Inferior parietal cortex (tissue), 1 donor: Measurements from ENCODE around the gene ITGB1.
"Not testable (repeated sequence)": the region's sequence is repeated elsewhere in the genome, so short reads cannot be mapped to it uniquely, and the experiment has no call there.

Source experiments
- DNase-seq: peaks from one replicate; pipeline ENCODE4 v3.0.0-alpha.2; 2016; ENCODE audit errors: extremely low spot score

Gene ITGB1

DNA sequence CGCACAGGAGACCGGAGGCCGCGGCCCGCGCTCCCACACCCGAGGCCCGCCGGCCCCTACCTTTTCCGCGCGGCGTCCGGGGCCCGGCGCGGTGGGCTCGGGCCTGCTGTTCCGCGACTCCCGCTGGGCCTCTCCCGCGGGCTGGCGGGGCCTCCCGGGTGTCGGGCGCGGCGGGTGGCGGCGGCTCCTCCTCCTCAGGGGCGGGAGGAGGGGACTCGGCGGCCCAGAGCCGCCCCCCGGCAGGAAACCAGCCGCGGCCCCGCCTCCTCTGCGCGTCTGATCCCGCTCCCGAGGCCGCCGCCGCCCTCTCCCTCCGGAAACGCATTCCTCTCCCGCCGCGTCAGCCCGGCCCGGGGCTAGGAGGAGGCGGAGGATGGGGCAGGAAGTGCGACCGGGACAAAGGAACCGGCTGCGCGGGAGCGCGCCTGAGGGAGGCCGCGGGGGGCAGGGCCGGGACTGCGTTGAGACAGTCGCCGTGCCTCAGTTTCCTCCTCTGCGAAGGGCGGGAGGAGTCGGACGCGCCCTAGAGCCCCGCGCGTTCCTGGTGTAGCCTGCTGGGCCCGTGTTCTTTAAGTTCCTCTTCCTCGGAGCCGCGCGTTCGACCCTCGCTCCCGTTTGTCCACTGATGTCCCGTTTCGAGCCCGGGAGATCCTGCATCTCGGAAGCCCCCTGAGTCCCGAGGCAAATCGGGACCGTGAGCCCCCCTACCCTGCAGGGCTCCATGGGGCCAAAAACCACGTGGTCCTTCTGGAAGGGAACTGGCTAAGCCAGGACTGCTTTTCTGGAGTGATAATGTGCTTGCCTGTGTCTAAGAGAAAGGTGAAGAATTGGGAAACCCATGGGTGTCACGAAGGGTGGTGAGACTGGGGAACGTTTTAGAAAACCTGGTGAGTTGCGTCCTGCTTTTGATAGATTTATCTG is at the start of gene ITGB1:
Gene ITGB1 (minus strand): TSS at position 146 of the 921 bp plus-strand sequence. CDS start 22,672 bp downstream, outside the sequence.
- peak; percentile 92 for DNase-seq

GRCh38 chr10:33006342-33006887 is 48.4 kb upstream of the ITGB1 start:
- no peak for DNase-seq

- DNase-seq, result no peak
Observed at GRCh38 chr10:33005322-33006301, 47.6 kb upstream of the ITGB1 start.

- no peak for DNase-seq
Observed at GRCh38 chr10:33001908-33002492, 44.0 kb upstream of the ITGB1 start.

GRCh38 chr10:32998060-32998581 is 40.1 kb upstream of the ITGB1 start:
- not testable (repeated sequence) for DNase-seq

GRCh38 chr10:32995751-32996150 is 37.7 kb upstream of the ITGB1 start:
- no peak for DNase-seq

DNA sequence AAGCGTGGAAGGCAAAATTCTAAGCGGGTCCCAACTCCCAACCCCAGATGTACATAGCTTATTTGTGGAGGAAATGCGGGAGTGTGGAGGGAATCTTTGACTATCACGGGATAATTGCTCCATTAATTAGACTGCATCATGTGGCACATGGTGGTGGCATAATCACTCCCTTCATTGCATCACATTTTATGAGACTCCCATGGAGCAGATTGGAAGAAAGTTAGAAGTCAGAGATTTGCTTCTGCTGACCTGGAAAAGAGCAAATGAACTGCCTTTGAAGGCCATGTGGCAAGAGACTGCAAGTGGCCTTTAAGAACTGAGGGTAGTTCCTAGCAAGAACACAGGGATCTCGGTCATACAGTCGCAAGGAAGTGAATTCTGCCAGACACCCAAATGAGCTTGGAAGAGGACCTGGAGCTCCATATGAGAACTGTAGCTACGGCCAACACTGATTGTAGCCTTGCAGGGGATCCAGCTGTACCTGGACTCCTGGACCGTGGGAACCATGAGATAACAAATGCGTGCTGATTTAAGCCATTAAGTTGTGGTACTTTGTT is 37.1 kb upstream of the ITGB1 start:
- no peak for DNase-seq

DNA sequence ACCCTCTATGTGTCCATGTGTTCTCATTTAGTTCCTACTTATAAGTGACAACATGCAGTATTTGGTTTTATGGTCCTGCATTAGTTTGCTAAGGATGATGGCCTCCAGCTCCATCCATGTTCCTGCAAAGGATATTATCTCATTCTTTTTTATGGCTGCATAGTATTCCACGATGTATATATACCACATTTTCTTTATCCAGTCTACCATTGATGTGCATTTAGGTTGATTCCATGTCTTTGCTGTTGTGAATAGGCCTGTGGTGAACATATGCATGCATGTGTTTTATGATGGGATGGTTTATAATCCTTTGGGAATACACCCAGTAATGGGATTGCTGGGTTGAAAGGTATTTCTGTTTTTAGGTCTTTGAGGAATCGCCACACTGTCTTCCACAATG is 36.6 kb upstream of the ITGB1 start:
- DNase-seq, result not testable (repeated sequence)

DNA sequence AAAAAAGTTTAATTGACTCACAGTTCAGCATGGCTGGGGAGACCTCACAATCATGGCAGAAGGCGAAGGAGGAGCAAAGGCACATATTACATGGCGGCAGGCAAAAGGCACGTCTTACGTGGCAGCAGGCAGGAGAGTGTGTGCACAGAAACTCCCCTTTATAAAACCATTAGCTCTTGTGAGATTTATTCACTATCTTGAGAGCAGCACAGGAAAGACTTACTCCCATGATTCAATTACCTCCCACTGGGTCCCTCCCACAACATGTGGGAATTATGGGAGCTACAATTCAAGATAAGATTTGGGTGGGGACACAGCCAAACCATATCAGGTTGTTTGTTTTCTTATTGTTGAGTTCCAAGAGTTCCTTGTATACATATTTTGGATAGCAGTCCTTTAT is 34.3 kb upstream of the ITGB1 start:
- not testable (repeated sequence) for DNase-seq

GRCh38 chr10:32990811-32991210 is 32.8 kb upstream of the ITGB1 start:
- DNase-seq, result no peak

DNA sequence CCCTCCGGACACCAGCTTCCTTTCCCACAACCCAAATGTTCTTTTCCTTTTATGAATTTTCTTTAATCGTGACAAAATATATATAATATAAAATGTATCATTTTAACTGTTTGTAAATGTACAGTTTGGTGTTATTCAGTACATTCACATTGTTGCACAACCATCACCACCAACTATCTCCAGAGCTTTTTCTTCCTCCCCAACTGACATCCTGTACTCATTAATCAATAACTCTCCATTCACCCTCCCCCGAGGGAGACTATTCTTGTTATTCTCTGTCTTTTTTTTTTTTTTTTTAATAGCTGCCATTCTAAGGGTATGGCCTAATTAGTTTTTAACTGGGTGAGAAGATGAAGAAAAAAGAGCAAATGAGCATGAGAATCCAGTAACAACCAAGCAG is 30.6 kb upstream of the ITGB1 start:
- no peak for DNase-seq

DNA sequence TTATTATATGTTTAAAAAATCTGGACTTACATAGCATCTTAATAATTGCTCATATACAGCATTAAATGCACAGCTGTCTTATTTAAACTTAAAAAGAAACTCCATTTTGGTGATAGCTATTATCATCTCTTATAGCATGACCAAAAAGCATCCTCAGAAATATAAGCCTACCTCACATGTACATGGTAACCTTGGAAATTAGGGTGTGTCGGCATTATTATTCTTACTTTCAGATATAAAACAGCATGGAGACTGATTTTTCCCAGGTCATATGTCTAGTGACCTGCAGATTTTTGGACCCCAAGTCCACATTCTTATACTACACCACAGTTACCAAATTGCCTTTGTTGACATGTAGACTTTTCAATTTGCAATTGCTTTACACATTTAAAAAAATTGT is 29.1 kb upstream of the ITGB1 start:
- DNase-seq, result no peak

DNA sequence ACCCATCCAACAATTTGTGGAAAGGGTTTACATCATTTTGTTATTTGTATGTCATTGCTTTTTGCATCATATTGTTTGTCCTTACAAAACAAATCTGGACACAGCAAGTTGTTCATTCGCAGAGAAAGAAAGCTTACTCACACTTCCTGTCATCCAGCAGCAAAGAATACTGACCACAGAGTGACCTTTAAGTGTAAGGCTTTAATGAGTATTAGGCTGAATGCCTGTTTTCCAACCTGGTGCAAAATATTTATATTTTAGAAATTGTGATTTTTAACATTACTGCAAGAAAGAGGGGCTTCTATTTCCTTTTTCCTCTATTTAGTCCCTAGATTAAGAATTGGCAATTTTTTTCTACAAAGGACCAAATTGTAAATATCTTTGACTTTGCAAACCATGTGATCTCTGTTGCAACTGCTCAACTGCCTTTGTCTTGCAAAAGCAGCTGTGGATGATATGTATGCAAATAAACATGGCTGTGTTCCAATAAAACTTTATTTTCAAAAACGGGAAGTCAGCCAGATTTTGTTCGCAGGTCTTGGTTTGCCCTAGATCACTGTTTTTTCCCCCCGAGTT is 27.8 kb upstream of the ITGB1 start:
- no peak for DNase-seq

GRCh38 chr10:32985341-32985764 is 27.3 kb upstream of the ITGB1 start:
- no peak for DNase-seq

- no peak for DNase-seq
Observed at GRCh38 chr10:32984003-32984600, 26.1 kb upstream of the ITGB1 start.

- DNase-seq, result no peak
Observed at GRCh38 chr10:32982911-32983909, 25.2 kb upstream of the ITGB1 start.

DNA sequence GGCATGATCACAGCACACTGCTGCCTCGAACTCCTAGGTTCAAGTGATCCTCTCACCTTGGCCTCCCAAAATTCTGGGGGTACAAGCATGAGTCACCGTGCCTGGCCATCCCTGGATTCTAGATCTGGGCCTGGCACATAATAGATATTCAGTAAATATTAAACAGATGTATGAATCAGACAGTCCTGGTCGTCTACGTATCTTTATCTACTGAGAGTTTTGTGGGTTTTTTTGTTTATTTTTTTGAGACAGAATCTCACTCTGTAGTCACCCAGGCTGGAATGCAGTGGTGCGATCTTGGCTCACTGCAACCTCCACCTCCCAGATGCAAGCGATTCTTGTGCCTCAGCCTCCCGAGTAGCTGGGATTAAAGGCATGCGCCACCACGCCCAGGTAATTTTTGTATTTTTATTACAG is 24.3 kb upstream of the ITGB1 start:
- no peak for DNase-seq

GRCh38 chr10:32981760-32982159 is 23.7 kb upstream of the ITGB1 start:
- no peak for DNase-seq
